ENCODE data around the gene GATA5. TPM values are rescaled to one million over a fixed set of nuclear protein-coding genes. Genes with fewer than 3 reads are reported as not detected.
"Not testable (repeated sequence)": the region's sequence is repeated elsewhere in the genome, so short reads cannot be mapped to it uniquely, and the experiment has no call there.

Gene GATA5
- polyA plus RNA-seq, 2 donors = 0.01 to 0.04 TPM

DNA sequence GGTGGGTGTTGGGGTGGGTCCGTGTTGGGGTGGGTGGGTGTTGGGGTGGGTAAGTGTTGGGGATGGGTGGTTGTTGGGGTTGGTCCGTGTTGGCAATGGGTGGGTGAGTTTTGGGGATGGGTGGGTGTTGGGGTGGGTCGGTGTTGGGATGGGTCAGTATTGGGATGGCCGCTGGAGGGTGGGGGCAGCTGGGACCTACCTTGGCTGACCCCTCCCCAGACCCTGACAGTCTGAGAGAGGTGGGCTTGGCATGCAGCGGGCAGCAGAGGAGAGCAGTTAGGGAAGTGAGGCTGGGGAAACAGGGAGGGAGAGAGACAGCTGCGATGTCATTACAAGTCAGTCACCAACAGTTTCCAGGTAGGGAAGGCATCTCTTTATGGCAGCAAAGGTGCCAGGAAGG is 23.1 kb upstream of the GATA5 start:
- WGBS, 2 donors = 79 to 97% methylated on average over 5 to 6 of the region's 6 CpGs
- no peak overlapping the region for H3K4me3 ChIP-seq (ENCODE audit: low read depth in 1 of 2, low read length in 2 of 2)
- H3K9me3 ChIP-seq (ENCODE audit: control insufficient read depth in 2 of 2, insufficient read depth in 1 of 2, low read depth in 1 of 2, low read length in 1 of 2) = no peaks in the 10 kb centered on the region
- peaks cover 5 to 12% of the 10 kb centered on the region in 2 donors for H3K4me1 ChIP-seq (ENCODE audit: control insufficient read depth in 2 of 2, insufficient read depth in 2 of 2, low read length in 1 of 2)
- no peak overlapping the region for H3K27ac ChIP-seq (ENCODE audit: low read depth in 2 of 2, low read length in 1 of 2)
- H3K27me3 ChIP-seq (ENCODE audit: control insufficient read depth in 1 of 2, insufficient read depth in 2 of 2, low read length in 2 of 2) = no peaks in the 10 kb centered on the region
- H3K36me3 ChIP-seq (ENCODE audit: control insufficient read depth in 2 of 2, insufficient read depth in 2 of 2, low read length in 1 of 2) = no peaks in the 10 kb centered on the region

DNA sequence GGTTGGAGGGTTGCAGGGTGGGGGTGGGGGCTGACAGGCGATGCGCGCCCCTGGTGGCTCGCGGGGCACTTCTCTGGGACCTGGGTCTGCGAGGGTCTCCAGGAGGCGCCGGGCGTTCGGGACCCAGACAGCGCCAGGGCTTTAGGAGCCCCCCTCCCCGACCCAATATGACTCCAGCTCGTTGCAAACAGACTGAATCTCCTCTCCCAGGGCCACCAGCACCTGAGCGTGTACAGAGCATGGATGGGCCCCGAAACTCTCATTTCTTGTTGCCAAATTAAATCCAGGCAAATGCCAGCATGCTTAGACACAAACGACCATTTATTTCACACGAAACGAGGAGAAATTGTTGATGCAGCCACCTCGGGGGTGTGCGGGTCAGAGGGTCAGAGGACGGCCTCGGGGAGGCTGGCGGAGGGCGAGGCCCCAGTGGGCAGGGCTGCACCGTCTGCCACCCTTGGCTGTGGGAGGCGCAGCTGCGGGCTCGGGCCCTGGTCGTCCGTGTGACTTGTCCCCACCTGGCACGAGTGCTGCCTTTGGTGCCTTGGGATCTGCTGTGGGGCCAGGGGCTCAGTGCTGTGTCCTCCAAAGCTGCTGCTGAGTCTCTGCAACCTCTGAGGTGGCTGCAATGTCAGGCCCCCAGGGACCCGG is 20.9 kb upstream of the GATA5 start:
- peaks cover 0 to 6% of the 10 kb centered on the region in 2 donors for H3K4me1 ChIP-seq (ENCODE audit: control insufficient read depth in 2 of 2, insufficient read depth in 2 of 2, low read length in 1 of 2)
- H3K27ac ChIP-seq (ENCODE audit: low read depth in 2 of 2, low read length in 1 of 2) = no peak overlapping the region
- no peaks in the 10 kb centered on the region for H3K27me3 ChIP-seq (ENCODE audit: control insufficient read depth in 1 of 2, insufficient read depth in 2 of 2, low read length in 2 of 2)
- H3K4me3 ChIP-seq (ENCODE audit: low read depth in 1 of 2, low read length in 2 of 2) = no peak overlapping the region
- WGBS, 2 donors = 17 to 22% methylated on average over 30 to 32 of the region's 32 CpGs
- H3K9me3 ChIP-seq (ENCODE audit: control insufficient read depth in 2 of 2, insufficient read depth in 1 of 2, low read depth in 1 of 2, low read length in 1 of 2) = no peaks in the 10 kb centered on the region
- no peaks in the 10 kb centered on the region for H3K36me3 ChIP-seq (ENCODE audit: control insufficient read depth in 2 of 2, insufficient read depth in 2 of 2, low read length in 1 of 2)

DNA sequence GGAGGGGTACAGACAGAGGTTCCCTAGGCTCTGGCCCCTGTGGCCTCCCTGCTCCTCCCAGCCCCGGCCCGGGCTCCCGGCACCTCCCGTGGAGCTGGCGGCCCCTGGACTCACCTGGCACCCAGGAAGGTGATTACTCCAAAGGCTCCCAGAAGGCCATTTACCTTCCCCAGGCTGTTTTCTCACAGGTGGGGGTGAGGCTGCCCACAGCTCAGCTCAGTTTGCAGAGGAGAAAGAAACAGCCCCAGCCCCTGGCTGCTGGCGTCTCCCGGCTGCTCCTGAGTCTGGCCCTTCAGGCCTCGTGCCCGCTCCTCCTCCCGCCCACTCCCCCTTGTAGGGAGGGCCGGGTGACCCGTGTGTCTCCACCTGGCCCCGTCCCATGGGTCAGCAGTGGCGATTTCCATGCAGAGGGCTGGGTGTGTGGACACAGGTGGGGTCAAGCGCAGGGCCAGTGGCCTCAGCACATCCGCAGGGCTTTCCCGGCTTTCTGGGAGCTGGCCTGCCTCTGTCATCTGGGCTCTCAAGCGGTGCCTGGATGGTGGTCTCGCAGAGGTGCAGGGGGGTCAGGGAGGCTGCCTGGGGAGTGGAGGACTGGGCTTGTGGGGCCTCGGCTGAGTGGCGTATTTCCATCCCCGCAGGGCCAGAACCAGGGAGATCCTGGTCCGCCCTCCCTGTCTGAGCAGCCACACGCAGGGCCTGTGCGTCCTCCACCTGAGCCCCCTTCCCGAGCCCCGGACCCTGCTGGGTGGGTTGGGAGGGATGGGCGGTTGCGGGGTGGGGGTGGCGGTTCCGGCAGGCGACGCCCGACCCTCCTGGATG is 20.2 kb upstream of the GATA5 start:
- Histone ChIP-seq H3K4me3 (ENCODE audit: low read depth in 1 of 2, low read length in 2 of 2) (no peak overlapping the region), H3K36me3 (ENCODE audit: control insufficient read depth in 2 of 2, insufficient read depth in 2 of 2, low read length in 1 of 2) (no peaks in the 10 kb centered on the region), H3K27ac (ENCODE audit: low read depth in 2 of 2, low read length in 1 of 2) (no peak overlapping the region), H3K27me3 (ENCODE audit: control insufficient read depth in 1 of 2, insufficient read depth in 2 of 2, low read length in 2 of 2) (no peaks in the 10 kb centered on the region), H3K9me3 (ENCODE audit: control insufficient read depth in 2 of 2, insufficient read depth in 1 of 2, low read depth in 1 of 2, low read length in 1 of 2) (no peaks in the 10 kb centered on the region), H3K4me1 (ENCODE audit: control insufficient read depth in 2 of 2, insufficient read depth in 2 of 2, low read length in 1 of 2) (peaks cover 0 to 7% of the 10 kb centered on the region in 2 donors)
- WGBS, 2 donors = 39 to 44% methylated on average over 34 of the region's 34 CpGs

DNA sequence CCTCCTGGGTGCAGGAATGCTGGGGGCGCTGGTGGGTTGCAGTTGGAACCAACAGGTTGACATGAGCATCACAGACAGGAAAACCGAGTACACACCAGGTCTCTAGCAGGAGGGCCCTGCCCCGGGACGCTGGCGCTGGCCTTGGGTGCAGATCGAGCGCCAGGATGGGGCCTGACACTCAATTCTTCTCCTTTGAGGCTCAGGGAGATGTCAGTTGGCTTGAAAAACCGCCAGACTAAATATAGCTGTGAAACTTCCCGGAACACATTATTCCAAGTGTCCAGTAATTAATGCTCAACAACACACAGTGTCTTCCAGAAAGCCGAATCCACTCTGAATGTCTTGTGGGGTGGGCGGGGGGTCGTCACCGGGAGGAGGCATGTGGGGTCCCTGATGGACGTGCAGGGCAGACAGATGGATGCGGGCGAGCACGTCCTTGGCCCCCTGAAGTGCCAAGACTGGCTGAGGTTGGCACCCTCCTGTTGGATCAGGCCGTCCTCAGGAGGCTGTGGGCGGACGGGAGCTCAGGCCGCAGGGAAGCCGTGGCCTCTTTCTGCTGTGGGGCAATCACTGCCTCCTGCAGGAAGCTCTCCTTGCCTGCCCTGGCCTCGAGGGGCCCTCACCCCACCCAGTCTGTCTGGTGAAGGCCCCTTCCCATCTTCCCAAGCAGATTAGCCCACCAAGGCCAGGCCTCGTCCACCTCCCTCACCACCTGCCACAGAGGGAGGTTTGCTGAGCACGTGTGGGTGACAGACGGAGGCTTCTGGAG is 19.4 kb upstream of the GATA5 start:
- no peak overlapping the region for H3K4me3 ChIP-seq (ENCODE audit: low read depth in 1 of 2, low read length in 2 of 2)
- WGBS, 2 donors = 74 to 79% methylated on average over 26 of the region's 26 CpGs
- no peak overlapping the region for H3K27ac ChIP-seq (ENCODE audit: low read depth in 2 of 2, low read length in 1 of 2)
- H3K4me1 ChIP-seq (ENCODE audit: control insufficient read depth in 2 of 2, insufficient read depth in 2 of 2, low read length in 1 of 2) = peaks cover 0 to 8% of the 10 kb centered on the region in 2 donors
- no peaks in the 10 kb centered on the region for H3K36me3 ChIP-seq (ENCODE audit: control insufficient read depth in 2 of 2, insufficient read depth in 2 of 2, low read length in 1 of 2)
- no peaks in the 10 kb centered on the region for H3K9me3 ChIP-seq (ENCODE audit: control insufficient read depth in 2 of 2, insufficient read depth in 1 of 2, low read depth in 1 of 2, low read length in 1 of 2)
- no peaks in the 10 kb centered on the region for H3K27me3 ChIP-seq (ENCODE audit: control insufficient read depth in 1 of 2, insufficient read depth in 2 of 2, low read length in 2 of 2)

DNA sequence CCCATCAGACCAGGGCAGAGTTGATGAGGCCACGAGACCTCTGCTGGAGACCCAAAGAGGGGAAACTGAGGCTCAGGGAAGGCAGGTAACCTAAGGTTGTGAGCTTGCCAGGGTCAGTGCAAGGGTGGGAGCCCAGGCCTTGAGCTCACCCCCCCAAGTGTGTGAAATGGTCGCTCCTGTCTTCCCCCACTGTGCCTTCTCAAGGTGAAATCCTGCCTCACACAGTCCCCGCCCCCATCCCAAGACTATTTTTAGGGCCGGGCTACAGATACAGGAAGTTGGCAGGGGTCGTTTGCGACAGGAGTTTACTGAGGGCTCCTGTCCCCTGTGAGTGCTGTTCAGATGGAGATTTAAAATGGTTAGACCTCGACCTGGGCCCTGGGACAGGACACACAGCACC is 18.7 kb upstream of the GATA5 start:
- Histone ChIP-seq H3K27ac (ENCODE audit: low read depth in 2 of 2, low read length in 1 of 2) (no peak overlapping the region), H3K36me3 (ENCODE audit: control insufficient read depth in 2 of 2, insufficient read depth in 2 of 2, low read length in 1 of 2) (no peaks in the 10 kb centered on the region), H3K27me3 (ENCODE audit: control insufficient read depth in 1 of 2, insufficient read depth in 2 of 2, low read length in 2 of 2) (no peaks in the 10 kb centered on the region), H3K9me3 (ENCODE audit: control insufficient read depth in 2 of 2, insufficient read depth in 1 of 2, low read depth in 1 of 2, low read length in 1 of 2) (no peaks in the 10 kb centered on the region), H3K4me3 (ENCODE audit: low read depth in 1 of 2, low read length in 2 of 2) (no peak overlapping the region), H3K4me1 (ENCODE audit: control insufficient read depth in 2 of 2, insufficient read depth in 2 of 2, low read length in 1 of 2) (peaks cover 0 to 11% of the 10 kb centered on the region in 2 donors)
- WGBS, 2 donors = 54 to 57% methylated on average over 7 of the region's 7 CpGs

DNA sequence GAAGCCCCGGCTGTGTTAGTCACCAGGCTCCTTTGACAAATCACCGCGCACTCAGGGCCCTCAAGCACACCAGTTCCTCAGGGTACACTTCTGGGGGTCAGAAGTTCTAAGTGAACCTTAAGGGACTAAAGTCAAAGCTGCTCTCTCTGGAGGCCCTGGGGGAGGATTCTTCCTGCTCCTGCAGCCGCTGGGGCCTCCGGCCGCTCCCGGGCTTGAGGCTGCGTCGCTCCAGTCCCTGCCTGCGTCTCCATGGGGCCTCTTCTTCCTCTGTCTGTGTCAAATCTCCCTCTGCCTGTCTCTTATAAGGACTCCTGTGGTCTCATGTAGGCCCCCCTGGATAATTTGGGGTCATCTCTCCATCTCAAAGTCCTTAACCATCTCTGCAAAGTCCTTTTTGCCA is 18.1 kb upstream of the GATA5 start:
- no peak overlapping the region for H3K27ac ChIP-seq (ENCODE audit: low read depth in 2 of 2, low read length in 1 of 2)
- peaks cover 0 to 13% of the 10 kb centered on the region in 2 donors for H3K4me1 ChIP-seq (ENCODE audit: control insufficient read depth in 2 of 2, insufficient read depth in 2 of 2, low read length in 1 of 2)
- 96% methylated on average over 10 of the region's 10 CpGs for WGBS, 2 donors

DNA sequence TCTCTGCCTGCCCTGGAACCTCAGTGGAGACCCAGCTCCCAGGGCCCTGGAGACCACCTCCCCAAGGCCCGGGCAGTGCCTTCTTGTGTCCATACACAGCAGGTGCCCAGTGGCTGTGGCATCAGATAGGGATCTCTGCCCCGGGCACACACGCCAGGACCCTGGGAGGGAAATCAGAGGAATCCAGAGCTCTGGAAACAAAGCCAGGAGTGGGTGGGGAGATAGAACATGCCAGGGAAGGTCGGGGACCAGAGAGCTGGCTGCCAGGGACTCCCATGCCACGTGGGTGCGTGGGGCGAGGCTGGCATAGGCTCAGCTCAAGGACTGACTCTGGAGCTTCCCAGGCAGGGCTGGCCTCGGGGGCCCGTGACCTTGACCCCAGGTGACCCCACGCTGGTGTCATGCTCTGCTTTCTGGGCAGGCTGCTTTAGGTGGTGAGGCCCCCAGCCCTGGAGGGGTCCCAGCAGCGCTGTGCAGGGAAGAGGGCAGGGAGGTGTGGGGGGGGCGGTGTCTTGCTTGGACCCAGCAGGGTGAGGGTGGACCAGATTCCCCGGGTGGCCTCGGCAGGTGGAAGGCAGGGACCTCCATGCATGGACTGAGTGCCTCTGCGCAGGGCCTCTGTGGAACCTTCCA is 17.6 kb upstream of the GATA5 start:
- Histone ChIP-seq H3K27me3 (ENCODE audit: control insufficient read depth in 1 of 2, insufficient read depth in 2 of 2, low read length in 2 of 2) (no peaks in the 10 kb centered on the region), H3K4me3 (ENCODE audit: low read depth in 1 of 2, low read length in 2 of 2) (no peak overlapping the region), H3K9me3 (ENCODE audit: control insufficient read depth in 2 of 2, insufficient read depth in 1 of 2, low read depth in 1 of 2, low read length in 1 of 2) (no peaks in the 10 kb centered on the region), H3K27ac (ENCODE audit: low read depth in 2 of 2, low read length in 1 of 2) (no peak overlapping the region), H3K36me3 (ENCODE audit: control insufficient read depth in 2 of 2, insufficient read depth in 2 of 2, low read length in 1 of 2) (no peaks in the 10 kb centered on the region), H3K4me1 (ENCODE audit: control insufficient read depth in 2 of 2, insufficient read depth in 2 of 2, low read length in 1 of 2) (peaks cover 0 to 13% of the 10 kb centered on the region in 2 donors)
- WGBS, 2 donors = 56 to 66% methylated on average over 15 of the region's 15 CpGs

More for the DNA sequence above, 18.1 kb upstream of the GATA5 start:
- Histone ChIP-seq H3K36me3 (ENCODE audit: control insufficient read depth in 2 of 2, insufficient read depth in 2 of 2, low read length in 1 of 2) (no peaks in the 10 kb centered on the region), H3K4me3 (ENCODE audit: low read depth in 1 of 2, low read length in 2 of 2) (no peak overlapping the region), H3K9me3 (ENCODE audit: control insufficient read depth in 2 of 2, insufficient read depth in 1 of 2, low read depth in 1 of 2, low read length in 1 of 2) (no peaks in the 10 kb centered on the region), H3K27me3 (ENCODE audit: control insufficient read depth in 1 of 2, insufficient read depth in 2 of 2, low read length in 2 of 2) (no peaks in the 10 kb centered on the region)

DNA sequence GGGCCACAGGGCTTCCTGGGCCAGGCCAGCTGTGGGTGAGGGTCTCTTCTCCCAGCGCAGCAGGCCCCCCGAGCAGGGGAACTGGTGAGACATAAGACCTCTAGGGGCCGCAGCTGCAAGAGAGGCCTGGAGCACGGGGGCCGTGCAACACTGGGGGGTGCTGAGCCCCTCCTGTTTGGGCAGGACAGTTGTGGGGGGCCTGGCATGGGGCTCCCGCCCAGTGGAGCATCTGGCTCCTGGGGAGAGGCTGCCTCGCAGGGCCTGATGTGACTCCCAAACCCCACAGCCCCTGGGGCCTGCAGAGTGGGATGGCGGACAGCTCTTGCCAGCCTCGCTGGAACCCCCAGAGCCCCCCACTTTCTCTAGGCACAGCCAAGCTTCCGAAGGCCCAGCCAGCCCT is 16.9 kb upstream of the GATA5 start:
- Histone ChIP-seq H3K27me3 (ENCODE audit: control insufficient read depth in 1 of 2, insufficient read depth in 2 of 2, low read length in 2 of 2) (no peaks in the 10 kb centered on the region), H3K36me3 (ENCODE audit: control insufficient read depth in 2 of 2, insufficient read depth in 2 of 2, low read length in 1 of 2) (no peaks in the 10 kb centered on the region), H3K4me1 (ENCODE audit: control insufficient read depth in 2 of 2, insufficient read depth in 2 of 2, low read length in 1 of 2) (peaks cover 0 to 13% of the 10 kb centered on the region in 2 donors), H3K9me3 (ENCODE audit: control insufficient read depth in 2 of 2, insufficient read depth in 1 of 2, low read depth in 1 of 2, low read length in 1 of 2) (no peaks in the 10 kb centered on the region), H3K4me3 (ENCODE audit: low read depth in 1 of 2, low read length in 2 of 2) (no peak overlapping the region), H3K27ac (ENCODE audit: low read depth in 2 of 2, low read length in 1 of 2) (no peak overlapping the region)
- 90 to 91% methylated on average over 8 to 10 of the region's 10 CpGs for WGBS, 2 donors

DNA sequence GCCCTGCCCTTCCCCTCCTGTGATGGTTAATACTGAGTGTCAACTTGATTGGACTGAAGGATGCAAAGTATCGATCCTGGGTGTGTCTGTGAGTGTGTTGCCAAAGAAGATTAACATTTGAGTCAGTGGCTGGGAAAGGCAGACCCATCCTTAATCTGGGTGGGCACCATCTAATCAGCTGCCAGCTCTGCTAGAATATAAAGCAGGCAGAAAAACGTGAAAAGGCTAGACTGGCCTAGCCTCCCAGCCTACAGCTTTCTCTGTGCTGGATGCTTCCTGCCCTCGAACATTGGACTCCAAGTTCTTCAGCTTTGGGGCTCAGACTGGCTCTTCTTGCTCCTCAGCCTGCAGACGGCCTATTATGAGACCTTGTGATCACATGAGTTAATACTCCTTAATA is 15.0 kb upstream of the GATA5 start:
- H3K9me3 ChIP-seq (ENCODE audit: control insufficient read depth in 2 of 2, insufficient read depth in 1 of 2, low read depth in 1 of 2, low read length in 1 of 2); H3K27me3 ChIP-seq (ENCODE audit: control insufficient read depth in 1 of 2, insufficient read depth in 2 of 2, low read length in 2 of 2); H3K4me3 ChIP-seq (ENCODE audit: low read depth in 1 of 2, low read length in 2 of 2); H3K27ac ChIP-seq (ENCODE audit: low read depth in 2 of 2, low read length in 1 of 2); H3K36me3 ChIP-seq (ENCODE audit: control insufficient read depth in 2 of 2, insufficient read depth in 2 of 2, low read length in 1 of 2): not testable (repeated sequence)
- peaks cover 0 to 13% of the 10 kb centered on the region in 2 donors for H3K4me1 ChIP-seq (ENCODE audit: control insufficient read depth in 2 of 2, insufficient read depth in 2 of 2, low read length in 1 of 2)
- 49 to 58% methylated on average over 4 of the region's 4 CpGs for WGBS, 2 donors

All from esophagus (tissue), 2 donors.